Upper lobe of left lung (tissue), 4 donors: ENCODE measurements around the gene TYW1.
"Not testable (repeated sequence)": the region's sequence is repeated elsewhere in the genome, so short reads cannot be mapped to it uniquely, and the experiment has no call there.

Experiments used
- POLR2A ChIP-seq, 4 donors: fragments of 450-650 bp; IDR thresholded peaks; one replicate each; pipeline ENCODE4 v1.5.1; 2016 to 2017; ENCODE audit warnings: antibody characterized with exemption in 4 of 4, mild to moderate bottlenecking in 2 of 4
- TF ChIP-seq, protein P1 (sequence below), 6 experiments: fragments of 450-650 bp in 4 of 6; fragments of 200-600 bp in 2 of 6; sonication (generic) in 2 of 6; IDR thresholded peaks; one replicate each; pipeline ENCODE4 v1.5.1; 2016 to 2019; ENCODE audit warnings: antibody characterized with exemption in 6 of 6

DNA sequence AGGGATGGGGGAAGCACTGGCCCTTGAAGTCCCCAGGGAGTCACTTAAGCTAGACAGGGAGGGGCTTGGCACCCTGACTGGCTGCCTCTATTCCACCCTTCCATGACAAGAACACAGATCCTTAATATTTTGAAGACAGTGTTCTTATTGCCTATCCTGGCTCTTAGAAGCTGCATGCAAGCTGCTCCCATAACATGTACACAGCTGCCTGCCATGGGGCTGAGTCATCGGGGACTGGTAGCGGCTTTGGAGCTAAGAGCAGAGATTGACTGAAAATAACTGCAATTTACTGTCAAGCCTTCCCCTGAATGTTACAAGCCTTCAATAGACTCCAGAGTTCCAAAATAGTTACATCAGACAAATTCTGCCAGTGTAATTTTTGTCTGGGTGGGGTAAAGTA, 226.9 kb downstream of the TYW1 start:
- TF ChIP-seq, protein P1, sequence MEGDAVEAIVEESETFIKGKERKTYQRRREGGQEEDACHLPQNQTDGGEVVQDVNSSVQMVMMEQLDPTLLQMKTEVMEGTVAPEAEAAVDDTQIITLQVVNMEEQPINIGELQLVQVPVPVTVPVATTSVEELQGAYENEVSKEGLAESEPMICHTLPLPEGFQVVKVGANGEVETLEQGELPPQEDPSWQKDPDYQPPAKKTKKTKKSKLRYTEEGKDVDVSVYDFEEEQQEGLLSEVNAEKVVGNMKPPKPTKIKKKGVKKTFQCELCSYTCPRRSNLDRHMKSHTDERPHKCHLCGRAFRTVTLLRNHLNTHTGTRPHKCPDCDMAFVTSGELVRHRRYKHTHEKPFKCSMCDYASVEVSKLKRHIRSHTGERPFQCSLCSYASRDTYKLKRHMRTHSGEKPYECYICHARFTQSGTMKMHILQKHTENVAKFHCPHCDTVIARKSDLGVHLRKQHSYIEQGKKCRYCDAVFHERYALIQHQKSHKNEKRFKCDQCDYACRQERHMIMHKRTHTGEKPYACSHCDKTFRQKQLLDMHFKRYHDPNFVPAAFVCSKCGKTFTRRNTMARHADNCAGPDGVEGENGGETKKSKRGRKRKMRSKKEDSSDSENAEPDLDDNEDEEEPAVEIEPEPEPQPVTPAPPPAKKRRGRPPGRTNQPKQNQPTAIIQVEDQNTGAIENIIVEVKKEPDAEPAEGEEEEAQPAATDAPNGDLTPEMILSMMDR (IDR thresholded peaks at IDR 0.05): not testable (repeated sequence)
- not testable (repeated sequence) for TF ChIP-seq POLR2A (IDR thresholded peaks at IDR 0.05)
